ENCODE data around the gene SETDB1. TPM values are rescaled to one million over a fixed set of nuclear protein-coding genes. Genes with fewer than 3 reads are reported as not detected.

Gene SETDB1
- total and polyA plus RNA-seq, 2 of the 8 experiments (the other 6 are each of a cell fraction or from before 2014, with no cell fraction given): 27.5 to 48.8 TPM

DNA sequence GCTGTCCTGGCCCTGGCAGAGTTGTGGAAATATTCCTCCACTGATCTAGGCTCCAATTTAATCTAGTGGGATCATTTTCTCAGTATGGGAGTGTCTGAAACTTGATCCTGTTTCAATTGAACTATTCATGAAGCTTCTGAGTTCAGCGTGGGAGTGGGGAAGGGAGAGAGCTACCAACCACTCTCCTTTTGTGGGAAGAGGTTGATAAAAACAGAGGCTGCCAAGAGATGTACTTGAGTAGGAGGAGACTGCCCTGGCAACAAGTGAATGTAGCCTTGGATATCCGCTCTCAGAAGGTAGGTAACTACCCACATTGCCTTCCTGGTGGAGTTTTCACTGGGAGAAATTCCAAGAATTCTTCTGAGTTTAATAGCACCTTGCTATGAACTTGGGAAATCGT lies 39.1 kb upstream of the SETDB1 start, which contains the start of gene CTXND2 (continued):
- no peak for TF ChIP-seq SIN3A (conservative IDR thresholded peaks at IDR 0.05 in 1 of 2, IDR thresholded peaks at IDR 0.05 in 1 of 2; ENCODE audit: low read depth in 1 of 2, low read length in 2 of 2)
- TF ChIP-seq POU5F1 (IDR thresholded peaks at IDR 0.05; ENCODE audit: low read depth, low read length): no peak
- TF ChIP-seq CHD1 (IDR thresholded peaks at IDR 0.05; ENCODE audit: low read depth, low read length): no peak

Measured in H1 (cell line).